Right lobe of liver (tissue), 6 donors: Measurements from ENCODE around the gene RNASEL. TPM values are rescaled to one million over a fixed set of nuclear protein-coding genes. Genes with fewer than 3 reads are reported as not detected.

Experiments used
- ATAC-seq, 4 donors: fragments of 200-7000 bp; cut with Tn5 transposase; one replicate each; pipeline ENCODE4 v1.9.1; 2020; ENCODE audit warnings: mild to moderate bottlenecking in 4 of 4, moderate library complexity in 4 of 4
- DNase-seq, 3 donors: peaks; one replicate each; pipeline ENCODE4 v3.0.0-alpha.2; 2020
- H3K27ac ChIP-seq, 3 donors: fragments of 200-600 bp; one replicate each; pipeline ENCODE4 v1.8.0; 2022
- H3K27me3 ChIP-seq, 2 donors: fragments of 200-600 bp; one replicate each; pipeline ENCODE4 v1.8.0; 2022
- H3K36me3 ChIP-seq, 4 donors: fragments of 200-600 bp; sonication (generic) in 1 of 4; one replicate each; pipeline versions ENCODE4 v1.5.1 to v1.8.0; 2017 to 2022; ENCODE audit warnings: control low read depth in 1 of 4
- H3K4me1 ChIP-seq, 4 donors: fragments of 200-600 bp; sonication (generic) in 1 of 4; one replicate each; pipeline versions ENCODE4 v1.5.1 to v1.8.0; 2017 to 2022; ENCODE audit warnings: control low read depth in 1 of 4
- H3K4me3 ChIP-seq, 3 donors: fragments of 200-600 bp; one replicate each; pipeline ENCODE4 v1.8.0; 2022
- H3K9me3 ChIP-seq, 4 donors: fragments of 200-600 bp; sonication (generic) in 1 of 4; one replicate each; pipeline versions ENCODE4 v1.5.1 to v1.8.0; 2017 to 2022; ENCODE audit warnings: control low read depth in 1 of 4
- POLR2A ChIP-seq: fragments of 450-650 bp; IDR thresholded peaks from one replicate; pipeline ENCODE4 v1.6.1; 2017; ENCODE audit warnings: antibody characterized with exemption, mild to moderate bottlenecking
- WGBS: methylation state at CpG from one replicate; pipeline ENCODE4 v1.1.6; 2018; ENCODE audit warnings: low coverage, low lambda C conversion rate; ENCODE audit not compliant: insufficient coverage; ENCODE audit errors: missing lambda C conversion rate; 5-methylcytosine and 5-hydroxymethylcytosine counted together
- intact Hi-C, 2 donors: fragments of 100-400 bp; cut with DNase I; formaldehyde crosslinking; loops; one replicate each; pipeline versions ENCODE4 v1.11.2 to v1.14.1; 2022
- total RNA-seq, 6 experiments: library from RNA; depleted of rRNA in 2 of 6; stranded (reverse); fragments of >200 nt in 2 of 6; fragmentation: NEBNext Ultra II Directional in 3 of 6; extraction: Animal tissue kit (Norgen Biotek cat#: 25700) in 3 of 6; gene quantifications; one replicate each; pipeline versions ENCODE4 v1.1.0 to v1.2.4, GENCODE V29; 2016 to 2023
- TF ChIP-seq, protein P1 (sequence below), 4 donors: fragments of 200-600 bp in 3 of 4; fragments of 450-650 bp in 1 of 4; IDR thresholded peaks; one replicate each; pipeline versions ENCODE4 v1.5.1 to v1.8.0; 2016 to 2022; ENCODE audit warnings: antibody characterized with exemption in 4 of 4, mild to moderate bottlenecking in 2 of 4
- donor health status: DM: no; HTN: yes; CAD: no.
- donor health status: DM: no; HTN: no; CAD: no.
- donor health status: DM: no; HTN: no; CAD: no.
- donor health status: DM: no; HTN: yes; CAD: no.
- donor health status: DM: no; HTN: yes; CAD: no.

Gene RNASEL
- total RNA-seq, 6 experiments from 2014 or later, result 1.8 to 3.3 (median 2.1) TPM

DNA sequence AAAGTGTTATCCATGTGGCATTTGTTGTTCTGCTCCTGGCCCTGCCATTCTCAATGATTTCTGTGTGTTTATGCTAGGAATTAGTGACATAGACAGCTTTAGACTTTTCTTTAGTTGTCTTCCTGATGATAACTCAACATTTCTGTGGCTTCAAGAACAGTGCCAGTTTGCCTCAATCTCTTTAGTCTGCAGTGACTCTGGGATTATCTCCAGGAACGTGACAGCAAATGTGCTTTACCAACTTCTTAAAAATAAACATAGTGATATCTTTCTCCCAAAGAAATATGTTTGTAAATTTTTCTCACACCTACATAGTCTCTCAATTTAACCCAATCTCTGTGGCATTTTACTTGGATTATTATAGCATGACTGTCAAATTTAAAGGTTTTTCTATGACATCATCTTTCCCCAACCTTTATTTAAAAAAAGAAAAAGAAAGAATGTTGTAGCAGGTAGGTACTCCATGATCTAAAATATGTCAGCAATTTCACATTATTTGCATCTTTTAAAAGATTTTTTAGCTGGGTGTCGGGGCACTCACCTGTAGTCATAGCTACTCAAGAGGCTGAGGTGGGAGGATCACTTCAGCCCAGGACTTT lies 24.6 kb downstream of the RNASEL start:
- H3K36me3 ChIP-seq, result no peaks in the 10 kb centered on the region
- no peak overlapping the region for H3K4me3 ChIP-seq
- H3K4me1 ChIP-seq, result no peaks in the 10 kb centered on the region
- no peak overlapping the region for H3K27ac ChIP-seq
- no peaks in the 10 kb centered on the region for H3K9me3 ChIP-seq
- intact Hi-C loops, result no loop called here
- no peaks in the 10 kb centered on the region for H3K27me3 ChIP-seq
- WGBS, result 70% methylated on average over 2 of the region's 2 CpGs
- no peak for ATAC-seq
- TF ChIP-seq, protein P1, sequence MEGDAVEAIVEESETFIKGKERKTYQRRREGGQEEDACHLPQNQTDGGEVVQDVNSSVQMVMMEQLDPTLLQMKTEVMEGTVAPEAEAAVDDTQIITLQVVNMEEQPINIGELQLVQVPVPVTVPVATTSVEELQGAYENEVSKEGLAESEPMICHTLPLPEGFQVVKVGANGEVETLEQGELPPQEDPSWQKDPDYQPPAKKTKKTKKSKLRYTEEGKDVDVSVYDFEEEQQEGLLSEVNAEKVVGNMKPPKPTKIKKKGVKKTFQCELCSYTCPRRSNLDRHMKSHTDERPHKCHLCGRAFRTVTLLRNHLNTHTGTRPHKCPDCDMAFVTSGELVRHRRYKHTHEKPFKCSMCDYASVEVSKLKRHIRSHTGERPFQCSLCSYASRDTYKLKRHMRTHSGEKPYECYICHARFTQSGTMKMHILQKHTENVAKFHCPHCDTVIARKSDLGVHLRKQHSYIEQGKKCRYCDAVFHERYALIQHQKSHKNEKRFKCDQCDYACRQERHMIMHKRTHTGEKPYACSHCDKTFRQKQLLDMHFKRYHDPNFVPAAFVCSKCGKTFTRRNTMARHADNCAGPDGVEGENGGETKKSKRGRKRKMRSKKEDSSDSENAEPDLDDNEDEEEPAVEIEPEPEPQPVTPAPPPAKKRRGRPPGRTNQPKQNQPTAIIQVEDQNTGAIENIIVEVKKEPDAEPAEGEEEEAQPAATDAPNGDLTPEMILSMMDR (IDR thresholded peaks at IDR 0.05), result no peak
- no peak for TF ChIP-seq POLR2A
- no peak for DNase-seq

DNA sequence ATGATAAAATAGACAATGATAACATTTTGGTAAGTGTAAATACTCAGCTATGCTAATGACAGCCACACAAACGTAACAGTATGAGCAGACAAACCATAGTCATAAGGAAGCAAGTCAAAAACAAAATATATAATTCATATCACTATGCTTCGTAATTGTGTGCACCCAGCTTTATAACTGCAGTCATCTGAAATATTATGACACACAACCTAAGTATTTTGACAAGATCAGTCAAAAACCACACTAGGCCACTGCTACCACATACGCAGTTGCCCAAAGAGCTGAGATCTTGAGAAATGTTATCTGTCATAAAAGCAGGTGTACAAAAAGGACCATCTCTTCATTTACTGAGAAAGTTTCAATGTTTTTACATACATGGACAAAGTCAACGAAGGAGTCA lies 26.0 kb downstream of the RNASEL start:
- Histone ChIP-seq H3K4me3 (no peak overlapping the region), H3K4me1 (no peaks in the 10 kb centered on the region), H3K27me3 (no peaks in the 10 kb centered on the region), H3K9me3 (no peaks in the 10 kb centered on the region), H3K27ac (no peak overlapping the region), H3K36me3 (no peaks in the 10 kb centered on the region)
- intact Hi-C loops, result no loop called here
- TF ChIP-seq, protein P1 (IDR thresholded peaks at IDR 0.05), result no peak
- no peak for TF ChIP-seq POLR2A
- no peak for DNase-seq
- 90% methylated on average over 4 of the region's 4 CpGs for WGBS
- ATAC-seq, result no peak

DNA sequence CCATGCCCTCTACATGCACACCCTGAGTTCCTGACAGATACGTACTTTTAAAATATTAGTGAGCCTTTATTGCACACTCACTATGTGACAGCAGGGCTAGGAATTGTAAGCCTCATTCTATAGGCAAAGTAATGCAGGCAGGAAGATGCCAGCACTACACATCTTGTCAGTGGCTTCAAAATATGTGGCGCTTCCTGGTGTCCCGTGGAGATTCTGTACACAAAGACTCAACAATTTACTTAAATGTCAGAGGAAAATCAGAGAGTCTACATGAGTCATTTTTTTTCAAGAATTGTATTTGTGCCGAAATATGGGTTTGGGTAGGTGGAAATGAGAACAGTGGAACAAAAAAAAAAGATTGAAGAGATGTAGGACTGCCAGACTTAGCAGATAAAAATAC lies 27.6 kb downstream of the RNASEL start:
- intact Hi-C loops, result no loop called here
- ATAC-seq (no peak), DNase-seq (no peak)
- no peak overlapping the region for H3K4me3 ChIP-seq
- H3K36me3 ChIP-seq, result no peaks in the 10 kb centered on the region
- no peak for TF ChIP-seq POLR2A
- TF ChIP-seq, protein P1 (IDR thresholded peaks at IDR 0.05), result no peak
- no peaks in the 10 kb centered on the region for H3K9me3 ChIP-seq
- H3K4me1 ChIP-seq, result no peaks in the 10 kb centered on the region
- no peaks in the 10 kb centered on the region for H3K27me3 ChIP-seq
- WGBS, result 60% methylated on average over 4 of the region's 4 CpGs
- no peak overlapping the region for H3K27ac ChIP-seq

DNA sequence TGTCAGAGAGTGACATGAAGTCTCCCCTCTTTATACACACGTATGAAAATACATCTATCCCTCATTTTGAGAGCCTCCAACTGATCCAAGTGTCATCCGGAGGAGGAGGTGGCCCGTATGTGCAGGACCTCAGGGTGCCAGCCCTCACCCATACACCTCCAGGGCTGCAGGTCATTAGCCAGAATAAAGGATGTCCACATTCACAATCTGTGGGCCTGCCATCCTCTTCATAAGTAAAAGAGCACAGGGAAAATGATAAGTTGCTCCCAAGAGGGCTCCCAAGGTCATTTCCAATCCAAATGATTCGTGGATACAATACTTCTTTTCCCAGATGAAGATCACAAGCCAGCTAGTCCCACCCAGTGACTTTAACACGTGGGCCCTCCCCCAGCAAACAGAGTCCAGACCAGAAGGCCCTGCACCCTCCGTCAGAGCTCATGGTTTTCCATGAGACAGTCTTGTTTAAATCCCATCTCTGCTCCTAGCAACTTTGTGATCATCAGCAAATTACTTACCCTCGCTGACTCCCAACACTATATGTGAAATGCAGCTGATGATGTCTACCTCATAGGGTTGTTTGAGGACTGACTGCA lies 28.6 kb downstream of the RNASEL start:
- Histone ChIP-seq H3K27me3 (no peaks in the 10 kb centered on the region), H3K4me1 (no peaks in the 10 kb centered on the region), H3K9me3 (no peaks in the 10 kb centered on the region), H3K27ac (no peak overlapping the region), H3K4me3 (no peak overlapping the region), H3K36me3 (no peaks in the 10 kb centered on the region)
- intact Hi-C loops, result no loop called here
- 90% methylated on average over 2 of the region's 7 CpGs for WGBS
- DNase-seq (no peak), ATAC-seq (no peak)
- no peak for TF ChIP-seq POLR2A
- TF ChIP-seq, protein P1 (IDR thresholded peaks at IDR 0.05), result no peak
